Tibial nerve (tissue), 4 donors: ENCODE data around the gene KCNQ1. TPM values are rescaled to one million over a fixed set of nuclear protein-coding genes. Genes with fewer than 3 reads are reported as not detected.
A peak's percentile ranks its signal among the peaks of the same experiment; 100 is the strongest.

Experiments
- DNase-seq, 2 donors: peaks; one replicate each; pipeline ENCODE4 v3.0.0-alpha.2; 2019; ENCODE audit warnings: low spot score in 2 of 2
- H3K27ac ChIP-seq, 4 donors: fragments of 200-600 bp; sonication (generic) in 3 of 4; one replicate each; pipeline ENCODE4 v1.5.1; 2017 to 2019; ENCODE audit warnings: mild to moderate bottlenecking in 1 of 4
- H3K27me3 ChIP-seq, 2 donors: fragments of 200-600 bp; sonication (generic) in 1 of 2; one replicate each; pipeline versions ENCODE4 v1.5.1 to v1.6.0; 2017 to 2019
- H3K36me3 ChIP-seq, 3 donors: fragments of 200-600 bp; sonication (generic); one replicate each; pipeline ENCODE4 v1.5.1; 2018 to 2019
- H3K4me1 ChIP-seq, 4 donors: fragments of 200-600 bp; sonication (generic) in 3 of 4; one replicate each; pipeline ENCODE4 v1.5.1; 2017 to 2019
- H3K4me3 ChIP-seq, 4 donors: fragments of 200-600 bp; sonication (generic) in 3 of 4; one replicate each; pipeline ENCODE4 v1.5.1; 2017 to 2019; ENCODE audit warnings: mild to moderate bottlenecking in 1 of 4, moderate library complexity in 1 of 4
- H3K9me3 ChIP-seq, 4 donors: fragments of 200-600 bp; sonication (generic) in 3 of 4; one replicate each; pipeline ENCODE4 v1.5.1; 2017 to 2019
- CTCF ChIP-seq, 5 experiments: fragments of 200-600 bp in 3 of 5; fragments of 450-650 bp in 2 of 5; sonication (generic) in 3 of 5; IDR thresholded peaks; one replicate each; pipeline ENCODE4 v1.5.1; 2016 to 2019; ENCODE audit warnings: antibody characterized with exemption in 5 of 5, mild to moderate bottlenecking in 3 of 5, moderate library complexity in 2 of 5
- EP300 ChIP-seq, 2 donors: sonication (generic); formaldehyde crosslinking; IDR thresholded peaks; one replicate each; pipeline ENCODE4 v1.6.1; 2017; ENCODE audit warnings: antibody characterized with exemption in 2 of 2, mild to moderate bottlenecking in 1 of 2
- POLR2A ChIP-seq, 2 donors: fragments of 450-650 bp; IDR thresholded peaks; one replicate each; pipeline ENCODE4 v1.6.1; 2017; ENCODE audit warnings: antibody characterized with exemption in 2 of 2, mild to moderate bottlenecking in 2 of 2, moderate library complexity in 2 of 2
- WGBS, 2 donors: methylation state at CpG; one replicate each; pipeline ENCODE4 v1.1.5; 2018; 5-methylcytosine and 5-hydroxymethylcytosine counted together
- total RNA-seq, 4 donors: library from RNA; depleted of rRNA; stranded (reverse); fragments of >200 nt; gene quantifications; one replicate each; pipeline ENCODE4 v1.1.0, GENCODE V29; 2016

KCNQ1 gene
- total RNA-seq, 4 donors from 2014 or later, result 3.5 to 11.4 (median 7.5) TPM

GRCh38 chr11:2877474-2877873, 432.7 kb downstream of the KCNQ1 start:
- no peak overlapping the region for H3K27ac ChIP-seq
- WGBS, 2 donors, result 88 to 89% methylated on average over 6 of the region's 6 CpGs
- peaks cover 0 to 70% (median 0%) of the 10 kb centered on the region in 3 donors for H3K36me3 ChIP-seq
- no peak for DNase-seq
- no peak overlapping the region for H3K4me3 ChIP-seq
- peaks cover 0 to 7% of the 10 kb centered on the region in 2 donors for H3K27me3 ChIP-seq
- TF ChIP-seq EP300 (IDR thresholded peaks at IDR 0.05), result no peak
- no peak for TF ChIP-seq POLR2A (IDR thresholded peaks at IDR 0.05)
- TF ChIP-seq CTCF (IDR thresholded peaks at IDR 0.05), result no peak
- peaks cover 0 to 11% (median 0%) of the 10 kb centered on the region in 4 donors for H3K4me1 ChIP-seq
- peaks cover 0 to 29% (median 0%) of the 10 kb centered on the region in 4 donors for H3K9me3 ChIP-seq

GRCh38 chr11:2878782-2879181, 434.0 kb downstream of the KCNQ1 start:
- 96 to 100% methylated on average over 8 of the region's 8 CpGs for WGBS, 2 donors
- TF ChIP-seq CTCF (IDR thresholded peaks at IDR 0.05) (no peak), POLR2A (IDR thresholded peaks at IDR 0.05) (no peak), EP300 (IDR thresholded peaks at IDR 0.05) (no peak)
- Histone ChIP-seq H3K4me3 (no peak overlapping the region), H3K9me3 (peaks cover 0 to 29% (median 0%) of the 10 kb centered on the region in 4 donors), H3K27ac (no peak overlapping the region), H3K4me1 (peaks cover 0 to 20% (median 0%) of the 10 kb centered on the region in 4 donors), H3K36me3 (peaks cover 0 to 70% (median 0%) of the 10 kb centered on the region in 3 donors), H3K27me3 (no peaks in the 10 kb centered on the region)
- no peak for DNase-seq

DNA sequence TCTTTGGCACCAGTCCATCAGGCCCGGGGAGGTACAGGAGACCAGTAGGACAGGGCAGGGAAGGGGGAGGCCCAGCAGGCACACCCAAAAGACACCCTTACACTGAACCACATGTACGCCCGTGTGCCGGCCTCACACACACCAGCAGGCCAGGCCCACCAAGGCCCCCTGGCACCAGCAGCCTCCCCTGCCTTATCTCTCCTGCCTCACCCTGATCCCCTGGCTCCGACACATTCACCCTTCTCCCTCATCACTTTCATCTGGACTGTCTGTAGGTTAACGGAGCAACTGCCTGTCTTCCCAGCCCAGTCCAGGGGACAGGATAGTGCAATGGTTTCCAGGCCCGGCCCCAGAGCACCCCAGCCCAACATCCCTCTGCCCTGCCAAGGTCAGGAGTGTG, 435.8 kb downstream of the KCNQ1 start:
- no peak for TF ChIP-seq EP300 (IDR thresholded peaks at IDR 0.05)
- TF ChIP-seq CTCF (IDR thresholded peaks at IDR 0.05), result no peak
- TF ChIP-seq POLR2A (IDR thresholded peaks at IDR 0.05), result no peak

DNA sequence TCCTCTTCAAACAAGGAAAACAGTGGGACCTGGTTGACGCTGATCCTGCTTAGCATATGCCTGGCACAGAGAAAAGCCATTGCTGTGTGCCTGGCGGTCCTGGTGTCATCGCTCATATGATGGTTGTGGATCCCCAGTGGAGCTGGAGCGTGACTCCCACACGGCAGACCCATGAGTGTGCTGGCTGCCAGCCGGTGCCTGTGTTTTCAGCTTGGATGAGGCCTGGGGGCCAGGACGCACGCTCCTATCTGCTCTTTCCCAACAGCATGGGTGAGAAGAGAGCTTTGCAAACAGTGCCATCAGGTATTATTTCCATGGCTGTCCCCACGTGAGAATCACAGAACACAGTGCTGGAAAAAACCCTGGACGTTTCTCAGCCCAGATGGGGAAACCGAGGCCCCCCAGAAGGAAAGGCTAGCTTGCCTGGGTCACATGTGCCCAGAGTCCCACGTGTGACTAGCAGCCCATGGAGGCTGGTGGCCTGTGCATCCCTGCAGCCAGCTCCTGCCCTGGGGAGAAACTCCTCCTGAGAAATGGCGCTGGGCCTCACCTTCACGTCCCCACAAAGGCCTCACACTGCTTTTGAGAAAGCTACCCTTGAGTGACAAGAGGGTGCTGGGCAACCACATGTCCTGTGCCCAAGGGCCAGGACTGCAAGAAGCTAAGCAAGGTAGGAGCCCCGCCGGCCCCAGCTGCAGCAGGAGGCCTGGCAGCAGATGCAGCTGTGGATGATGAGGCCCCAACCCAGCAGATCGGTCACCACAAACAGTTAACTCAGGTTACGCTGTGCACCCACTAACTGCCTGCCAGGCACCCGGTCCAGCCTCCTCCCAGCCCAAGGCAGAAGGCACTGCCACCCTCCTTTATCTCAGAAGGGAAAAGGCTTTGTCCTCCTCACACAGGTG, 436.5 kb downstream of the KCNQ1 start:
- 84 to 86% methylated on average over 15 to 18 of the region's 19 CpGs for WGBS, 2 donors
- H3K27me3 ChIP-seq, result no peaks in the 10 kb centered on the region

More for the DNA sequence above, 435.8 kb downstream of the KCNQ1 start:
- Histone ChIP-seq H3K27me3 (no peaks in the 10 kb centered on the region), H3K36me3 (peaks cover 0 to 57% (median 0%) of the 10 kb centered on the region in 3 donors), H3K27ac (peak overlapping the region in 1 of 4 donors; percentile 5), H3K4me3 (no peak overlapping the region), H3K9me3 (peaks cover 0 to 18% (median 0%) of the 10 kb centered on the region in 4 donors), H3K4me1 (peaks cover 0 to 20% (median 0%) of the 10 kb centered on the region in 4 donors)
- 84 to 86% methylated on average over 7 of the region's 7 CpGs for WGBS, 2 donors
- no peak for DNase-seq

More for the DNA sequence above, 436.5 kb downstream of the KCNQ1 start:
- no peak overlapping the region for H3K4me3 ChIP-seq
- peaks cover 0 to 18% (median 0%) of the 10 kb centered on the region in 4 donors for H3K9me3 ChIP-seq
- peaks cover 0 to 50% (median 0%) of the 10 kb centered on the region in 3 donors for H3K36me3 ChIP-seq
- H3K4me1 ChIP-seq, result peaks cover 0 to 24% (median 2%) of the 10 kb centered on the region in 4 donors
- H3K27ac ChIP-seq, result peak overlapping the region in 2 of 4 donors; percentile 39 to 97
- TF ChIP-seq EP300 (IDR thresholded peaks at IDR 0.05), result no peak
- no peak for TF ChIP-seq CTCF (IDR thresholded peaks at IDR 0.05)
- TF ChIP-seq POLR2A (IDR thresholded peaks at IDR 0.05), result no peak
- no peak for DNase-seq
